ENCODE data around the gene LCN6.

GRCh38 chr9:136750526-136750925 lies 2.2 kb upstream of the LCN6 start:
- TF ChIP-seq GATA3 (IDR thresholded peaks at IDR 0.05; ENCODE audit: low read depth, low read length) (no peak), GATA2 (IDR thresholded peaks at IDR 0.05; ENCODE audit: low read depth, low read length) (no peak)
